K562 (cell line): ENCODE data around the gene ETHE1. TPM values are rescaled to one million over a fixed set of nuclear protein-coding genes. Genes with fewer than 3 reads are reported as not detected.

Source experiments
- ATAC-seq: fragments of 200-7000 bp; cut with Tn5 transposase; 3 replicates; pipeline ENCODE4 v1.9.1; 2020; ENCODE audit warnings: moderate library complexity
- BruUV-seq: library from RNA; stranded (reverse); fragments of 400-500 nt; replicated peaks from 2 replicates; lab custom pipeline; 2021; lab: Mats Ljungman, UMichigan
- CTCF ChIA-PET: fragments of 300-600 bp; formaldehyde crosslinking; extraction: SDS; loops from one replicate; lab custom pipeline; 2021; ENCODE audit warnings: low intra/inter-chr PET ratio; lab: Yijun Ruan, JAX
- POLR2A ChIA-PET: fragments of 300-600, 350-650 bp; sonication (Branson Sonifier 250); formaldehyde crosslinking; extraction: SDS; loops from one replicate; lab custom pipeline; 2021; ENCODE audit warnings: antibody characterized with exemption, inconsistent platforms; lab: Yijun Ruan, JAX
- DNase-seq, 4 experiments: peaks; one replicate each; pipeline versions ENCODE4 v3.0.0 to v3.0.0-alpha.2; 2011 to 2018; ENCODE audit warnings: low spot score in 3 of 4, mixed read lengths in 3 of 4; ENCODE audit errors: extremely low read depth in 1 of 4
- FAIRE-seq: peaks from 2 replicates; lab custom pipeline; 2011; peaks lifted over from hg19 to GRCh38; lab: Jason Lieb, UNC
- H2AFZ ChIP-seq: 2 replicates; pipeline ENCODE4 v1.6.0; 2011; ENCODE audit warnings: low read depth, low read length, control low read depth, inconsistent platforms
- H3K27ac ChIP-seq: fragments of 200-600 bp; 3 replicates; pipeline ENCODE4 v1.8.0; 2011; ENCODE audit warnings: low read depth, mild to moderate bottlenecking, control low read depth, inconsistent platforms, low read length, moderate library complexity, mixed read lengths; ENCODE audit errors: extremely low read depth
- H3K27me3 ChIP-seq, 2 experiments: fragments of 300-600 bp in 1 of 2; 2 replicates in 1 of 2; 3 replicates in 1 of 2; pipeline versions ENCODE4 v1.6.0 to v1.8.0; 2011; ENCODE audit warnings: inconsistent platforms in 2 of 2, low read length in 2 of 2, mild to moderate bottlenecking in 1 of 2, mixed read lengths in 1 of 2, moderate library complexity in 1 of 2; ENCODE audit not compliant: control insufficient read depth in 2 of 2, insufficient read depth in 2 of 2
- H3K36me3 ChIP-seq: fragments of 300-600 bp; 3 replicates; pipeline ENCODE4 v1.8.0; 2011; ENCODE audit warnings: mild to moderate bottlenecking, low read length, inconsistent platforms; ENCODE audit not compliant: control insufficient read depth, insufficient read depth
- H3K4me1 ChIP-seq, 2 experiments: fragments of 200-600 bp in 1 of 2; replicated peaks in 1 of 2; 2 replicates in 1 of 2; 3 replicates in 1 of 2; pipeline versions ENCODE4 v1.5.1 to v1.8.0; 2011; ENCODE audit warnings: inconsistent platforms in 2 of 2, low read length in 2 of 2, mild to moderate bottlenecking in 1 of 2, mixed read lengths in 1 of 2, moderate library complexity in 1 of 2; ENCODE audit not compliant: control insufficient read depth in 2 of 2, insufficient read depth in 2 of 2
- H3K4me2 ChIP-seq: 2 replicates; pipeline ENCODE4 v1.6.1; 2011; ENCODE audit warnings: low read length, control low read depth, inconsistent platforms, mixed read lengths; ENCODE audit not compliant: insufficient read depth
- H3K4me3 ChIP-seq: fragments of 200-600 bp; sonication (generic), shearing (Covaris generic); 2 replicates; pipeline ENCODE4 v1.5.1; 2016; ENCODE audit warnings: control low read depth, inconsistent platforms
- H3K79me2 ChIP-seq: fragments of 200-600 bp; 3 replicates; pipeline ENCODE4 v1.8.0; 2011; ENCODE audit warnings: low read length, inconsistent platforms; ENCODE audit not compliant: control insufficient read depth, insufficient read depth
- H3K9ac ChIP-seq, 2 experiments: 2 replicates each; pipeline versions ENCODE4 v1.6.0 to v1.6.1; 2011; ENCODE audit warnings: low read depth in 2 of 2, low read length in 2 of 2, control low read depth in 1 of 2, inconsistent platforms in 1 of 2, mild to moderate bottlenecking in 1 of 2, mixed read lengths in 1 of 2; ENCODE audit not compliant: insufficient read depth in 1 of 2
- H3K9me1 ChIP-seq: one replicate; pipeline ENCODE4 v1.6.0; 2011; ENCODE audit warnings: inconsistent platforms, mild to moderate bottlenecking, low read length, moderate library complexity; ENCODE audit not compliant: control insufficient read depth, insufficient read depth
- H3K9me3 ChIP-seq: replicated peaks from 2 replicates; pipeline ENCODE4 v1.5.1; 2011; ENCODE audit warnings: low read depth, low read length, inconsistent platforms; ENCODE audit not compliant: control insufficient read depth, insufficient read depth
- H4K20me1 ChIP-seq: replicated peaks from 2 replicates; pipeline ENCODE4 v1.6.1; 2011; ENCODE audit warnings: low read length, inconsistent platforms, mixed read lengths; ENCODE audit not compliant: control insufficient read depth, insufficient read depth
- EGR1 ChIP-seq: fragments of 450-650 bp; conservative IDR thresholded peaks from 2 replicates; pipeline ENCODE4 v1.6.1; 2017; ENCODE audit warnings: mild to moderate bottlenecking
- HNRNPH1 ChIP-seq: fragments of 200-400 bp; formaldehyde crosslinking; optimal IDR thresholded peaks from 2 replicates; pipeline ENCODE3; 2017; ENCODE audit warnings: low read depth, mild to moderate bottlenecking, low read length, moderate library complexity
- POLR3A ChIP-seq: IDR thresholded peaks from 2 replicates; pipeline ENCODE4 v1.6.1; 2011; ENCODE audit warnings: borderline replicate concordance, mild to moderate bottlenecking, moderate library complexity; ENCODE audit not compliant: insufficient read length, insufficient read depth; ENCODE audit errors: extremely low read depth
- RBM25 ChIP-seq: fragments of 200-400 bp; formaldehyde crosslinking; IDR thresholded peaks from 2 replicates; pipeline ENCODE4 v1.6.1; 2018; ENCODE audit warnings: low read length, low read depth, moderate library complexity; ENCODE audit not compliant: severe bottlenecking
- TCF7 ChIP-seq: sonication (generic); IDR thresholded peaks from 2 replicates; pipeline ENCODE4 v1.6.1; 2016; ENCODE audit warnings: antibody characterized with exemption, borderline replicate concordance
- XRCC4 ChIP-seq: IDR thresholded peaks from one replicate; pipeline ENCODE4 v1.6.1; 2011; ENCODE audit not compliant: insufficient read depth, insufficient read length; ENCODE audit errors: extremely low read depth
- ZKSCAN1 ChIP-seq: fragments of 150-350 bp; IDR thresholded peaks from 2 replicates; pipeline ENCODE4 v1.6.1; 2016; ENCODE audit warnings: low read depth, low read length
- ZNF121 ChIP-seq: sonication (generic); formaldehyde crosslinking; conservative IDR thresholded peaks from 2 replicates; pipeline ENCODE4 v1.8.0; 2022; ENCODE audit warnings: missing genetic modification reagents
- ZNF146 ChIP-seq: IDR thresholded peaks from one replicate; pipeline ENCODE4 v1.6.1; 2018; ENCODE audit warnings: missing compliant biosample characterization; ENCODE audit not compliant: unreplicated experiment
- WGBS: fragments of 100-300 bp; shearing (Covaris generic); methylation state at CpG from one replicate; pipeline ENCODE4 v1.1.6; 2016; ENCODE audit warnings: low coverage, mixed read lengths; ENCODE audit not compliant: insufficient coverage; ENCODE audit errors: missing lambda C conversion rate; 5-methylcytosine and 5-hydroxymethylcytosine counted together
- in situ Hi-C: fragments of 300-500 bp; cut with MboI; formaldehyde crosslinking; loops from 4 replicates; pipeline ENCODE4 v1.15.0; 2018; ENCODE audit warnings: inconsistent platforms, mixed read lengths
- intact Hi-C: fragments of 100-400 bp; cut with micrococcal nuclease; formaldehyde crosslinking; loops from 2 replicates; pipeline ENCODE4 v1.14.2; 2022
- polyA plus RNA-seq, 8 experiments: library from polyadenylated mRNA; depleted of rRNA in 4 of 8; stranded (reverse) in 5 of 8; unstranded in 3 of 8; fragments of >200 nt; fragmentation: Nextera tagmentation in 2 of 8; fragmentation: Illumina TruSeq in 1 of 8; extraction: Ambion mirVana in 2 of 8; extraction: Trizol in 1 of 8; gene quantifications; 2 replicates each; pipeline versions ENCODE4 v1.2.1 to v1.2.3, GENCODE V29; 2011 to 2014; ENCODE audit warnings: inconsistent platforms in 1 of 8, missing spikeins in 1 of 8
- total RNA-seq, 7 experiments: library from RNA; depleted of rRNA in 6 of 7; stranded (reverse); fragments of >200 nt in 6 of 7; fragmentation: Illumina TruSeq in 2 of 7; extraction: Trizol in 2 of 7; gene quantifications; 2 replicates each; pipeline versions ENCODE4 v1.2.1 to v1.2.3, GENCODE V29; 2011 to 2021; ENCODE audit warnings: low replicate concordance in 1 of 7
- TF ChIP-seq, protein P1 (sequence below), 3 experiments: fragments of 200-800 bp in 1 of 3; sonication (Bioruptor generic) in 1 of 3; sonication (generic) in 1 of 3; formaldehyde crosslinking in 1 of 3; IDR thresholded peaks; 2 replicates each; pipeline versions ENCODE4 v1.6.1 to v1.8.0; 2016 to 2022; ENCODE audit warnings: mild to moderate bottlenecking in 2 of 3, missing compliant biosample characterization in 2 of 3, missing genetic modification characterization in 2 of 3, missing genetic modification reagents in 1 of 3
- TF ChIP-seq, protein P2 (sequence below): sonication (generic); formaldehyde crosslinking; IDR thresholded peaks from 2 replicates; pipeline ENCODE4 v1.8.1; 2023; ENCODE audit warnings: missing genetic modification reagents, mild to moderate bottlenecking, borderline replicate concordance
- TF ChIP-seq, protein P3 (sequence below): fragments of 450-650 bp; IDR thresholded peaks from 2 replicates; pipeline ENCODE4 v1.6.1; 2016; ENCODE audit warnings: missing biosample characterization, missing genetic modification characterization
- TF ChIP-seq, protein P4 (sequence below): fragments of 450-650 bp; conservative IDR thresholded peaks from 2 replicates; pipeline ENCODE4 v1.6.1; 2016; ENCODE audit warnings: missing genetic modification characterization, low read depth, mild to moderate bottlenecking, control low read depth, missing compliant biosample characterization

The ETHE1 gene
- total and polyA plus RNA-seq, 9 of the 15 experiments (the other 6 are each of a cell fraction or from before 2014, with no cell fraction given), result 2.9 to 21.0 (median 10.2) TPM

DNA sequence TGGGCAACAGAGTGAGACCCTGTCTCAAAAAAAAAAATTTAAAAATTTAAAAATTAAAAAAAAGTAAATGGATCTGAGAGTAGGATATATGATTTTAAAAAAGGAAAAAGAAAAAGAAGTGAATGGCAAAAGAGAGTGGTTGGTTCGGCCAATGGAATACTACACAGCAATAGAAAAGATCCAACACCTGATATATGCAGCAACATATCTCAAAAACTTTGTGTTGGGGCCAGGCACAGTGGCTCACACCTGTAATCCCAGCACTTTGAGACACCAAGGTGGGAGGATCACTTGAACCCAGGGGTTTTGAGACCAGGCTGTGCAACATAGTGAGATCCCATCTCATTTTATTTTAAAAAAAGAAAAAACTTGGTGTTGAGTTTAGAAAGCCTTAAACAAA lies 60.2 kb downstream of the ETHE1 start:
- H3K4me2 ChIP-seq, result no peak overlapping the region
- no peaks in the 10 kb centered on the region for H3K36me3 ChIP-seq
- H3K27ac ChIP-seq, result no peak overlapping the region
- POLR2A ChIA-PET, result interaction anchor here (1.1 to 1.3 kb wide), 3 partner anchors 9 to 26 kb away, joined by 3 to 4 read pairs (median 4); no protein-coding TSS in a partner anchor
- no peak overlapping the region for H3K4me3 ChIP-seq
- TF ChIP-seq XRCC4 (no peak), ZNF146 (CRISPR knock-in tag) (peak; percentile 47), POLR3A (no peak), ZNF121 (CRISPR knock-in tag) (peak; percentile 10), ZKSCAN1 (no peak), HNRNPH1 (no peak), EGR1 (no peak), TCF7 (no peak), RBM25 (peak; percentile 51)
- TF ChIP-seq, protein P1, sequence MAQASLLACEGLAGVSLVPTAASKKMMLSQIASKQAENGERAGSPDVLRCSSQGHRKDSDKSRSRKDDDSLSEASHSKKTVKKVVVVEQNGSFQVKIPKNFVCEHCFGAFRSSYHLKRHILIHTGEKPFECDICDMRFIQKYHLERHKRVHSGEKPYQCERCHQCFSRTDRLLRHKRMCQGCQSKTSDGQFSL (CRISPR knock-in tag; IDR thresholded peaks at IDR 0.05), result no peak
- TF ChIP-seq, protein P1 (tag; IDR thresholded peaks at IDR 0.05), result no peak
- TF ChIP-seq, protein P2, sequence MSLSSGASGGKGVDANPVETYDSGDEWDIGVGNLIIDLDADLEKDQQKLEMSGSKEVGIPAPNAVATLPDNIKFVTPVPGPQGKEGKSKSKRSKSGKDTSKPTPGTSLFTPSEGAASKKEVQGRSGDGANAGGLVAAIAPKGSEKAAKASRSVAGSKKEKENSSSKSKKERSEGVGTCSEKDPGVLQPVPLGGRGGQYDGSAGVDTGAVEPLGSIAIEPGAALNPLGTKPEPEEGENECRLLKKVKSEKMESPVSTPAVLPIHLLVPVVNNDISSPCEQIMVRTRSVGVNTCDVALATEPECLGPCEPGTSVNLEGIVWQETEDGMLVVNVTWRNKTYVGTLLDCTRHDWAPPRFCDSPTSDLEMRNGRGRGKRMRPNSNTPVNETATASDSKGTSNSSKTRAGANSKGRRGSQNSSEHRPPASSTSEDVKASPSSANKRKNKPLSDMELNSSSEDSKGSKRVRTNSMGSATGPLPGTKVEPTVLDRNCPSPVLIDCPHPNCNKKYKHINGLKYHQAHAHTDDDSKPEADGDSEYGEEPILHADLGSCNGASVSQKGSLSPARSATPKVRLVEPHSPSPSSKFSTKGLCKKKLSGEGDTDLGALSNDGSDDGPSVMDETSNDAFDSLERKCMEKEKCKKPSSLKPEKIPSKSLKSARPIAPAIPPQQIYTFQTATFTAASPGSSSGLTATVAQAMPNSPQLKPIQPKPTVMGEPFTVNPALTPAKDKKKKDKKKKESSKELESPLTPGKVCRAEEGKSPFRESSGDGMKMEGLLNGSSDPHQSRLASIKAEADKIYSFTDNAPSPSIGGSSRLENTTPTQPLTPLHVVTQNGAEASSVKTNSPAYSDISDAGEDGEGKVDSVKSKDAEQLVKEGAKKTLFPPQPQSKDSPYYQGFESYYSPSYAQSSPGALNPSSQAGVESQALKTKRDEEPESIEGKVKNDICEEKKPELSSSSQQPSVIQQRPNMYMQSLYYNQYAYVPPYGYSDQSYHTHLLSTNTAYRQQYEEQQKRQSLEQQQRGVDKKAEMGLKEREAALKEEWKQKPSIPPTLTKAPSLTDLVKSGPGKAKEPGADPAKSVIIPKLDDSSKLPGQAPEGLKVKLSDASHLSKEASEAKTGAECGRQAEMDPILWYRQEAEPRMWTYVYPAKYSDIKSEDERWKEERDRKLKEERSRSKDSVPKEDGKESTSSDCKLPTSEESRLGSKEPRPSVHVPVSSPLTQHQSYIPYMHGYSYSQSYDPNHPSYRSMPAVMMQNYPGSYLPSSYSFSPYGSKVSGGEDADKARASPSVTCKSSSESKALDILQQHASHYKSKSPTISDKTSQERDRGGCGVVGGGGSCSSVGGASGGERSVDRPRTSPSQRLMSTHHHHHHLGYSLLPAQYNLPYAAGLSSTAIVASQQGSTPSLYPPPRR, result no peak
- TF ChIP-seq, protein P3, sequence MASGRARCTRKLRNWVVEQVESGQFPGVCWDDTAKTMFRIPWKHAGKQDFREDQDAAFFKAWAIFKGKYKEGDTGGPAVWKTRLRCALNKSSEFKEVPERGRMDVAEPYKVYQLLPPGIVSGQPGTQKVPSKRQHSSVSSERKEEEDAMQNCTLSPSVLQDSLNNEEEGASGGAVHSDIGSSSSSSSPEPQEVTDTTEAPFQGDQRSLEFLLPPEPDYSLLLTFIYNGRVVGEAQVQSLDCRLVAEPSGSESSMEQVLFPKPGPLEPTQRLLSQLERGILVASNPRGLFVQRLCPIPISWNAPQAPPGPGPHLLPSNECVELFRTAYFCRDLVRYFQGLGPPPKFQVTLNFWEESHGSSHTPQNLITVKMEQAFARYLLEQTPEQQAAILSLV (tag), result no peak
- TF ChIP-seq, protein P4, sequence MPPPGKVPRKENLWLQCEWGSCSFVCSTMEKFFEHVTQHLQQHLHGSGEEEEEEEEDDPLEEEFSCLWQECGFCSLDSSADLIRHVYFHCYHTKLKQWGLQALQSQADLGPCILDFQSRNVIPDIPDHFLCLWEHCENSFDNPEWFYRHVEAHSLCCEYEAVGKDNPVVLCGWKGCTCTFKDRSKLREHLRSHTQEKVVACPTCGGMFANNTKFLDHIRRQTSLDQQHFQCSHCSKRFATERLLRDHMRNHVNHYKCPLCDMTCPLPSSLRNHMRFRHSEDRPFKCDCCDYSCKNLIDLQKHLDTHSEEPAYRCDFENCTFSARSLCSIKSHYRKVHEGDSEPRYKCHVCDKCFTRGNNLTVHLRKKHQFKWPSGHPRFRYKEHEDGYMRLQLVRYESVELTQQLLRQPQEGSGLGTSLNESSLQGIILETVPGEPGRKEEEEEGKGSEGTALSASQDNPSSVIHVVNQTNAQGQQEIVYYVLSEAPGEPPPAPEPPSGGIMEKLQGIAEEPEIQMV (tag), result no peak
- ATAC-seq, result no peak
- BruUV-seq, result no TSS peak
- peaks cover 1 to 4% of the 10 kb centered on the region in 2 experiments; a peak in 2 of 5 replicates for H3K27me3 ChIP-seq
- no peak overlapping the region for H3K9ac ChIP-seq
- WGBS, result 75% methylated on average over 1 of the region's 1 CpG
- H2AFZ ChIP-seq, result no peak overlapping the region
- FAIRE-seq, result no peak
- H4K20me1 ChIP-seq, result no peaks in the 10 kb centered on the region
- peaks cover 19 to 23% of the 10 kb centered on the region in 2 experiments for H3K4me1 ChIP-seq
- intact Hi-C loops (no loop called here), in situ Hi-C loops (no loop called here)
- no peaks in the 10 kb centered on the region for H3K79me2 ChIP-seq
- H3K9me3 ChIP-seq, result no peaks in the 10 kb centered on the region
- DNase-seq, result no peak
- CTCF ChIA-PET, result interaction anchor here (0.6 kb wide), 1 partner anchor 53 kb away, joined by 4 read pairs; no protein-coding TSS in a partner anchor
- H3K9me1 ChIP-seq, result no peaks in the 10 kb centered on the region
